ENCODE measurements around the gene KIF1A. TPM values are rescaled to one million over a fixed set of nuclear protein-coding genes. Genes with fewer than 3 reads are reported as not detected.

The KIF1A gene
- total and polyA plus RNA-seq, 10 of the 15 experiments (the other 5 are each of a cell fraction or from before 2014, with no cell fraction given) = 0.04 to 0.95 (median 0.06) TPM; not detected in 5

GRCh38 chr2:240864475-240864874 is 44.5 kb upstream of the KIF1A start (continued):
- TF ChIP-seq ZNF592 (IDR thresholded peaks at IDR 0.05) = no peak
- TF ChIP-seq DPF2 (IDR thresholded peaks at IDR 0.05) = no peak

- BruUV-seq (replicated peaks) = no TSS peak
- ChIA-PET RAD21 (ENCODE audit: unreplicated experiment) (no interaction called here), POLR2A (no interaction called here), SMC1A (ENCODE audit: uncharacterized antibody, unreplicated experiment) (no interaction called here), CTCF (interaction anchor here (2.5 kb wide), 1 partner anchor 10 kb away, joined by 12 read pairs; no protein-coding TSS in a partner anchor)
- DNase-seq (ENCODE audit: low read depth, low spot score) (no peak), ATAC-seq (no peak), FAIRE-seq (no peak)
- H3K27me3 ChIP-seq (replicated peaks in 1 of 2; ENCODE audit: control insufficient read depth in 2 of 2, insufficient read depth in 2 of 2, low read length in 1 of 2) = peaks cover 1 to 6% of the 10 kb centered on the region in 2 experiments; a peak in 2 of 4 replicates
- H3K27ac ChIP-seq (ENCODE audit: control insufficient read depth, insufficient read depth) = no peak overlapping the region
- no peaks in the 10 kb centered on the region for H3K79me2 ChIP-seq (ENCODE audit: control insufficient read depth, insufficient read depth, low read length)
- no peaks in the 10 kb centered on the region for H3K36me3 ChIP-seq (ENCODE audit: control insufficient read depth in 2 of 2, insufficient read depth in 2 of 2, low read length in 1 of 2)
- intact Hi-C loops (cut with micrococcal nuclease; ENCODE audit: unreplicated experiment) = no loop called here
- in situ Hi-C loops (cut with MboI) = no loop called here
- H3K4me2 ChIP-seq (ENCODE audit: control insufficient read depth, insufficient read depth) = no peak overlapping the region
- H3K9me3 ChIP-seq (replicated peaks; ENCODE audit: control insufficient read depth, insufficient read depth, low read length) = no peaks in the 10 kb centered on the region
- H4K20me1 ChIP-seq (ENCODE audit: control insufficient read depth, insufficient read depth) = no peaks in the 10 kb centered on the region
- H2AFZ ChIP-seq (ENCODE audit: control insufficient read depth, low read depth, low read length) = no peak overlapping the region
- TF ChIP-seq MYC (IDR thresholded peaks at IDR 0.05; ENCODE audit: insufficient read depth, insufficient read length, insufficient replicate concordance, low read length, severe bottlenecking) (no peak), TCF7 (IDR thresholded peaks at IDR 0.05; ENCODE audit: borderline replicate concordance) (no peak), CHD4 (IDR thresholded peaks at IDR 0.05) (no peak), BMI1 (IDR thresholded peaks at IDR 0.05; ENCODE audit: borderline replicate concordance) (no peak), RFX5 (IDR thresholded peaks at IDR 0.05; ENCODE audit: low read depth, low read length) (no peak), MEF2A (IDR thresholded peaks at IDR 0.05; ENCODE audit: insufficient read depth, low read depth, low read length) (no peak), CBFB (IDR thresholded peaks at IDR 0.05; ENCODE audit: low read depth) (no peak), PAX5 (IDR thresholded peaks at IDR 0.05; ENCODE audit: borderline replicate concordance, low read depth, low read length) (no peak), POLR2AphosphoS2 (IDR thresholded peaks at IDR 0.05; ENCODE audit: low read depth, low read length) (no peak), PRDM15 (CRISPR knock-in tag; IDR thresholded peaks at IDR 0.05) (no peak), TAF1 (IDR thresholded peaks at IDR 0.05; ENCODE audit: borderline replicate concordance, low read depth, low read length) (no peak), FOXM1 (IDR thresholded peaks at IDR 0.05; ENCODE audit: low read depth, low read length) (no peak), RAD21 (IDR thresholded peaks at IDR 0.05; ENCODE audit: insufficient read depth, low read depth, low read length) (no peak), SIN3A (IDR thresholded peaks at IDR 0.05; ENCODE audit: low read depth, low read length) (no peak)
- H3K9ac ChIP-seq (ENCODE audit: control insufficient read depth, insufficient read depth, low read length) = no peak overlapping the region
- 0% methylated on average over 2 of the region's 2 CpGs for WGBS (ENCODE audit: insufficient coverage, insufficient replicate concordance, low lambda C conversion rate, missing lambda C conversion rate)
- H3K4me1 ChIP-seq (ENCODE audit: control insufficient read depth, insufficient read depth, low read length) = no peaks in the 10 kb centered on the region
- no peak overlapping the region for H3K4me3 ChIP-seq
These were observed 41.5 kb upstream of the KIF1A start for GRCh38 chr2:240861547-240861946.
